ENCODE results near the gene CEP63.

Gene CEP63

GRCh38 chr3:134619884-134620445 lies 134.1 kb downstream of the CEP63 start:
- Histone ChIP-seq H3K9me3 (ENCODE audit: control insufficient read depth, insufficient read depth, low read depth, low read length) (no peaks in the 10 kb centered on the region), H3K4me1 (ENCODE audit: control insufficient read depth, insufficient read depth, low read length) (peaks cover 5% of the 10 kb centered on the region; the same call in 1 of the 2 replicates), H3K9ac (ENCODE audit: low read length) (no peak overlapping the region), H3K27ac (ENCODE audit: low read depth, low read length) (no peak overlapping the region), H3K4me3 (ENCODE audit: low read depth, low read length) (no peak overlapping the region), H3K36me3 (ENCODE audit: control insufficient read depth, insufficient read depth, low read length) (no peaks in the 10 kb centered on the region), H3K27me3 (ENCODE audit: control insufficient read depth, insufficient read depth, low read length) (no peaks in the 10 kb centered on the region)

GRCh38 chr3:134620476-134621115 lies 134.7 kb downstream of the CEP63 start:
- H3K36me3 ChIP-seq (ENCODE audit: control insufficient read depth, insufficient read depth, low read length), result no peaks in the 10 kb centered on the region
- no peaks in the 10 kb centered on the region for H3K27me3 ChIP-seq (ENCODE audit: control insufficient read depth, insufficient read depth, low read length)
- H3K27ac ChIP-seq (ENCODE audit: low read depth, low read length), result no peak overlapping the region
- no peak overlapping the region for H3K4me3 ChIP-seq (ENCODE audit: low read depth, low read length)
- no peak overlapping the region for H3K9ac ChIP-seq (ENCODE audit: low read length)
- H3K4me1 ChIP-seq (ENCODE audit: control insufficient read depth, insufficient read depth, low read length), result peaks cover 5% of the 10 kb centered on the region; the same call in 1 of the 2 replicates
- H3K9me3 ChIP-seq (ENCODE audit: control insufficient read depth, insufficient read depth, low read depth, low read length), result no peaks in the 10 kb centered on the region

GRCh38 chr3:134621854-134622253 lies 136.0 kb downstream of the CEP63 start:
- H3K9me3 ChIP-seq (ENCODE audit: control insufficient read depth, insufficient read depth, low read depth, low read length), result no peaks in the 10 kb centered on the region
- H3K4me1 ChIP-seq (ENCODE audit: control insufficient read depth, insufficient read depth, low read length), result peaks cover 5% of the 10 kb centered on the region; the same call in 1 of the 2 replicates
- H3K9ac ChIP-seq (ENCODE audit: low read length), result no peak overlapping the region
- H3K4me3 ChIP-seq (ENCODE audit: low read depth, low read length), result no peak overlapping the region
- H3K36me3 ChIP-seq (ENCODE audit: control insufficient read depth, insufficient read depth, low read length), result no peaks in the 10 kb centered on the region
- H3K27ac ChIP-seq (ENCODE audit: low read depth, low read length), result no peak overlapping the region
- no peaks in the 10 kb centered on the region for H3K27me3 ChIP-seq (ENCODE audit: control insufficient read depth, insufficient read depth, low read length)

- Histone ChIP-seq H3K4me1 (ENCODE audit: control insufficient read depth, insufficient read depth, low read length) (peaks cover 4% of the 10 kb centered on the region; the same call in 1 of the 2 replicates), H3K36me3 (ENCODE audit: control insufficient read depth, insufficient read depth, low read length) (no peaks in the 10 kb centered on the region), H3K27ac (ENCODE audit: low read depth, low read length) (no peak overlapping the region), H3K9me3 (ENCODE audit: control insufficient read depth, insufficient read depth, low read depth, low read length) (no peaks in the 10 kb centered on the region), H3K9ac (ENCODE audit: low read length) (no peak overlapping the region), H3K27me3 (ENCODE audit: control insufficient read depth, insufficient read depth, low read length) (no peaks in the 10 kb centered on the region), H3K4me3 (ENCODE audit: low read depth, low read length) (no peak overlapping the region)
Observed at GRCh38 chr3:134622806-134623365, 137.0 kb downstream of the CEP63 start.

- H3K27me3 ChIP-seq (ENCODE audit: control insufficient read depth, insufficient read depth, low read length), result no peaks in the 10 kb centered on the region
- no peaks in the 10 kb centered on the region for H3K9me3 ChIP-seq (ENCODE audit: control insufficient read depth, insufficient read depth, low read depth, low read length)
- no peaks in the 10 kb centered on the region for H3K4me1 ChIP-seq (ENCODE audit: control insufficient read depth, insufficient read depth, low read length)
- H3K9ac ChIP-seq (ENCODE audit: low read length), result no peak overlapping the region
- no peaks in the 10 kb centered on the region for H3K36me3 ChIP-seq (ENCODE audit: control insufficient read depth, insufficient read depth, low read length)
- no peak overlapping the region for H3K4me3 ChIP-seq (ENCODE audit: low read depth, low read length)
- no peak overlapping the region for H3K27ac ChIP-seq (ENCODE audit: low read depth, low read length)
Observed at GRCh38 chr3:134623615-134624245, 137.9 kb downstream of the CEP63 start.

All from HUES6 (cell line).